ENCODE results near the gene HYAL3. TPM values are rescaled to one million over a fixed set of nuclear protein-coding genes. Genes with fewer than 3 reads are reported as not detected.
A peak's percentile ranks its signal among the peaks of the same experiment; 100 is the strongest.

Gene HYAL3
- total RNA-seq, 3 donors from 2014 or later: 1.4 to 2.9 (median 1.4) TPM

GRCh38 chr3:50342813-50343633 lies 43.8 kb upstream of the HYAL3 start:
- no peak overlapping the region for H3K4me3 ChIP-seq
- no peaks in the 10 kb centered on the region for H3K36me3 ChIP-seq (ENCODE audit: low read depth)
- ATAC-seq (no peak), DNase-seq (no peak)
- no peaks in the 10 kb centered on the region for H3K9me3 ChIP-seq
- no peak for TF ChIP-seq CTCF (IDR thresholded peaks at IDR 0.05)
- intact Hi-C loops (cut with DNase I, micrococcal nuclease): no loop called here
- H3K4me1 ChIP-seq (ENCODE audit: low read depth): peaks cover 34% of the 10 kb centered on the region

GRCh38 chr3:50341996-50342650 lies 42.9 kb upstream of the HYAL3 start:
- Histone ChIP-seq H3K4me1 (ENCODE audit: low read depth) (peaks cover 38% of the 10 kb centered on the region), H3K36me3 (ENCODE audit: low read depth) (no peaks in the 10 kb centered on the region), H3K9me3 (no peaks in the 10 kb centered on the region), H3K4me3 (no peak overlapping the region)
- DNase-seq (no peak), ATAC-seq (no peak)
- TF ChIP-seq CTCF (IDR thresholded peaks at IDR 0.05): no peak
- intact Hi-C loops (cut with DNase I, micrococcal nuclease): no loop called here

- Histone ChIP-seq H3K9me3 (no peaks in the 10 kb centered on the region), H3K36me3 (ENCODE audit: low read depth) (no peaks in the 10 kb centered on the region), H3K4me3 (no peak overlapping the region), H3K4me1 (ENCODE audit: low read depth) (peaks cover 38% of the 10 kb centered on the region)
- DNase-seq (peak in 1 of 3 donors; percentile 45), ATAC-seq (no peak)
- intact Hi-C loops (cut with DNase I, micrococcal nuclease): no loop called here
- no peak for TF ChIP-seq CTCF (IDR thresholded peaks at IDR 0.05)
Measured at GRCh38 chr3:50341537-50341936, 42.3 kb upstream of the HYAL3 start.

- Histone ChIP-seq H3K36me3 (ENCODE audit: low read depth) (no peaks in the 10 kb centered on the region), H3K4me1 (ENCODE audit: low read depth) (peaks cover 43% of the 10 kb centered on the region), H3K4me3 (peak within 1 kb of the TSS; percentile 17), H3K9me3 (no peaks in the 10 kb centered on the region)
- ATAC-seq: peak; percentile 39
- TF ChIP-seq CTCF (IDR thresholded peaks at IDR 0.05): no peak
- intact Hi-C loops (cut with DNase I, micrococcal nuclease): no loop called here
- DNase-seq: peak; percentile 79 to 93 (median 88)
Measured at GRCh38 chr3:50340448-50341329, 41.5 kb upstream of the HYAL3 start, which contains the start of gene RASSF1. TSS of gene RASSF1 (minus strand) at chr3:50340836. CDS start at chr3:50340805, 31 bp downstream.

- TF ChIP-seq CTCF (IDR thresholded peaks at IDR 0.05): no peak
- H3K4me1 ChIP-seq (ENCODE audit: low read depth): peaks cover 43% of the 10 kb centered on the region
- H3K9me3 ChIP-seq: no peaks in the 10 kb centered on the region
- intact Hi-C loops (cut with DNase I, micrococcal nuclease): no loop called here
- H3K36me3 ChIP-seq (ENCODE audit: low read depth): no peaks in the 10 kb centered on the region
- DNase-seq (no peak), ATAC-seq (no peak)
- peak overlapping the region; percentile 17 for H3K4me3 ChIP-seq
Measured at GRCh38 chr3:50340147-50340447, 40.9 kb upstream of the HYAL3 start.
